Kidney epithelial cell (primary cell): Measurements from ENCODE around the gene NDUFAF7. TPM values are rescaled to one million over a fixed set of nuclear protein-coding genes. Genes with fewer than 3 reads are reported as not detected.

Experiments used
- DNase-seq: peaks from one replicate; pipeline ENCODE4 v3.0.0-alpha.2; 2010; ENCODE audit warnings: low read depth
- H3K27me3 ChIP-seq: 2 replicates; pipeline ENCODE4 v1.6.0; 2011; ENCODE audit warnings: low read length; ENCODE audit not compliant: control insufficient read depth, insufficient read depth
- H3K36me3 ChIP-seq: 2 replicates; pipeline ENCODE4 v1.5.1; 2011; ENCODE audit warnings: low read length; ENCODE audit not compliant: control insufficient read depth, insufficient read depth
- H3K4me3 ChIP-seq: 2 replicates; pipeline ENCODE4 v1.5.1; 2011; ENCODE audit warnings: low read depth, mild to moderate bottlenecking, control low read depth, low read length
- CTCF ChIP-seq: IDR thresholded peaks from 2 replicates; pipeline ENCODE4 v1.5.1; 2011; ENCODE audit warnings: mild to moderate bottlenecking, moderate library complexity, low read length, control low read depth, inconsistent platforms; ENCODE audit not compliant: insufficient read depth, poor library complexity, severe bottlenecking
- total RNA-seq: library from RNA; depleted of rRNA; stranded (reverse); fragments of >200 nt; gene quantifications from 2 replicates; pipeline ENCODE4 v1.2.3, GENCODE V29; 2015

The NDUFAF7 gene
- total RNA-seq, 1 donor from 2014 or later = 13.5 TPM

- H3K36me3 ChIP-seq = no peaks in the 10 kb centered on the region
- no peak overlapping the region for H3K4me3 ChIP-seq
- TF ChIP-seq CTCF = no peak
- no peak for DNase-seq
- no peaks in the 10 kb centered on the region for H3K27me3 ChIP-seq
Measured at GRCh38 chr2:37244755-37245154, 13.3 kb downstream of the NDUFAF7 start.

DNA sequence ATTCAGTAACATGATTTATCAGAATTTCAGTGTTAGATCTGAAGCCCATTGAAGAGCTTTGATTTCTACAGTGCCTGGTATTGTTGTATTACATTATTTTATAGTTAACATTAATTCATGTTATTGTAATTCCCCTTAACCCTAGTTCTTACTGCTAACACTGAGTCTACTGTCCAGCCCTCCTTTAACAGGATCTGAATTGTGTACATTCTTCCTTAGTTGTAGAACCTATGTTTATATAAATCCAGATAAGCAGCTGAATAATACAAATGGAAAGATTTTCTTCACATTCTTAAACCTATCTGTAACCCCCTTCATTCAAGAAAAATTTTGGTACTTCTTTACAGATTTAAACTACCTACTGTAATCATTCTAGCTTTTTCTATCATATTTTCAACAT is 14.7 kb downstream of the NDUFAF7 start:
- no peaks in the 10 kb centered on the region for H3K27me3 ChIP-seq
- H3K36me3 ChIP-seq = no peaks in the 10 kb centered on the region
- no peak overlapping the region for H3K4me3 ChIP-seq
- no peak for DNase-seq
- no peak for TF ChIP-seq CTCF

DNA sequence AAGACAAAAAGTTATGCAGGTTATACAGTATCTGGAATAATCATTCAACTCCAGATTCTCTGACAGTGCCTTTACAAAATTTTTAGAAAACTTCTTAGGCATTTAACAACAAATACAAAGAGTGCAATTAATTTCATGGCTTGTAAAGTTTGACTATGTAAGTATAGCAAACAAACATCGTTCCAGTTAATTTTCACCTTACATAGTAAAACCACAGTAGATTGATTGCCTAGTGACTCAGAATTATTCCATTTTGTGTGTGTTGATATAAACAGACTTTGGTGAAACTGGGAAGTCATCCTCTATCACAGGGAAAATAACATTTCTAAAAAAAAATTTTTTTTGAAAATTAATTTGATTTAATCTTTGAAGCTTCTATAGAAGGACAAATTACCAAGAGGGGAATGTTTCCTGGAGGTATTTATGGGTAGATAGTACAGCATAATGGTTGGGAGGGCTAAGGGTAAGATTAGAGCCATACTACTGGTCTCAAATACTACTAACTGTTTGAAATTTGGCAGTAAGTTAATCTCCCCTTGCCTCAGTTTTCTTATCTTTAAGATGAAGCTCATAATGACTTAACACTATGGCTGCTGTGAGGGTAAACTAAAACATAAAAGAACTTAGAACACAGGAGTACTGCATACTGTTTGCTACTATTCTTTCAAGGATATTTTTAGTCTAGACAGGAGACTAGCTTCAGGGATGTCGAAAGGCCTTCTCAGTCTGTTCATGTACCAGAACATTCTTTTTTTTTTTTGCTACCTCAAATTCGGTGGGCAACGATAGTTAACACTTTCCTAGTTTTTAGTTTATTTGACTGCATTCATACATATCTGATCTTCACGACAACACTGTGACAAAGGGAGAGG is 19.6 kb downstream of the NDUFAF7 start:
- no peaks in the 10 kb centered on the region for H3K27me3 ChIP-seq
- H3K36me3 ChIP-seq = no peaks in the 10 kb centered on the region
- no peak for DNase-seq
- H3K4me3 ChIP-seq = no peak overlapping the region
- TF ChIP-seq CTCF = no peak

- Histone ChIP-seq H3K27me3 (no peaks in the 10 kb centered on the region), H3K36me3 (no peaks in the 10 kb centered on the region), H3K4me3 (no peak overlapping the region)
- no peak for DNase-seq
- no peak for TF ChIP-seq CTCF
Measured at GRCh38 chr2:37262522-37262921, 31.1 kb downstream of the NDUFAF7 start.

GRCh38 chr2:37263839-37264238 is 32.4 kb downstream of the NDUFAF7 start:
- DNase-seq = no peak

More at GRCh38 chr2:37263839-37264238, 32.4 kb downstream of the NDUFAF7 start:
- Histone ChIP-seq H3K4me3 (no peak overlapping the region), H3K27me3 (no peaks in the 10 kb centered on the region), H3K36me3 (no peaks in the 10 kb centered on the region)
- no peak for TF ChIP-seq CTCF
